Measurements from ENCODE around the gene NDUFS4.
"Not testable (repeated sequence)": the region's sequence is repeated elsewhere in the genome, so short reads cannot be mapped to it uniquely, and the experiment has no call there.

Gene NDUFS4

DNA sequence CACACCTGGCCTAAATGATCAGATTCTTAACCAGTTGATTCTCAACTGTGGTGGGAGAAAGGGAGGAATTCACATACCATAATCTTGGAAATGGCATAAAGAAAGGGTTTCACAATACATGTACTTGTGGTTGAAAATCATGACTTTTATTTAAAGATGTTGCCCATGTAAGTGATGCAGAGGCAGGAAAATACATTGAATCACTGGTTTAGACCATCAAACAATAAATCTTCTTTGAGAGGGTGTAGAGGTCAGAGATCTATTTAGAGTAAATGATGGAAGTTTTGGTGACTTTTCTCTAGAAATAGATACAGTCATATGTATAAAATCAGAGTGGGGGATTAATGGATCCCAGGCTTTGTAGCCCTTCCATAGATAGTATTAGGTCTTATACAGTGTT, 15.4 kb downstream of the NDUFS4 start:
- DNase-seq, result peak; percentile 30

DNA sequence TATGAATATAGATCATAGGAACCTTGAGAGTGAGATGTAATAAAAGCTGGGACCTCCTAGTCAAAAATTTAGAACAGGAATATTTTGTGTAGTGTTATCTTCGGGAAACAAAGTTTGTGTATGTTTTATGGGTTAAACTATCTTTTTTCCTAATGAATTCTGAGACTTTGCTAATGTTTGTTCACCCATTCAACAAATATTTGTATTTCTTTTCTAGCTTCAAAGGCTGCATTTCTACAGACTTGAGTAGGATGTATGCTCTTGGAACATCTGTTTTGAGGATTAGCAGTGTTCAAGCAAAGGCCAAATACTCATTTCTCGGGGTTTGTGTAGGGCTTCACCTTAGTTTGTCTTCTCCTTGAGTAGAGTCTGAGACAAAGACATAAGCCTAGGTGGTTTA, 16.2 kb downstream of the NDUFS4 start:
- DNase-seq, result no peak

DNA sequence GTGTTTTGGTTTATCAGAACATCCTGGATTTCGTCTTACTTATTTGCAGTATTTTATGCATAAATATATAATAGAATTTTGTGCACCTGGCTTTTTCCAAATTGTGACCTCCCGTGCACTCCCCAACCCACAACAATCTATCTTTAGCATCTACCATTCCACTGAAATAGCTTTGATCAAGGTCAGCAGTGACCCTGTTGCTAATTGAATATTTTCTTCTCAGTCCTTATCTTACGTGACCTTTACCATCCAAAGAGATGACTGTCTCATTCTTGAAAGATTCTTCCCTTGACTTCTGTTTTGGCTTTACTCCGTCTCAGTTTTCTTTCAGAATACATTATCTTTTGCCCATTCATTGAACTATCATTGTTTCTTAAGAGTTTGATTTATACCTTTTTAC, 18.4 kb downstream of the NDUFS4 start:
- no peak for DNase-seq

DNA sequence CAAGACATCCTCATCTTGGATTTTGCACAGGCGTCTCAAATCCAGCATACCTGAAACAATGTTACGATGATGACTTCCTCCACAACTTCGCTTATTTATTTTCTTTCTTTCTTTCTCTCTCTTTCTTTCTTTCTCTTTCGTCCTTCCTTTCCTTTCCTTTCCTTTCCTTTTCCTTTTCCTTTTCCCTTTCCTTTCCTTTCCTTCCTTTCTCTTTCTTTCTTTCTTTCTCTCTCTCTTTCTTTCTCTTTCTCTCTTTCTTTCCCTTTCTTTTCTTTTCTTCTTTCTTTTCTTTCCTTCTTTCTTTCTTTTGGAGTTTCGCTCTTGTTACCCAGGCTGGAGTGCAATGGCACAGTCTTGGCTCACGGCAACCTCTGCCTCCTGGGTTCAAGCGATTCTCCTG, 20.1 kb downstream of the NDUFS4 start:
- DNase-seq, result no peak

DNA sequence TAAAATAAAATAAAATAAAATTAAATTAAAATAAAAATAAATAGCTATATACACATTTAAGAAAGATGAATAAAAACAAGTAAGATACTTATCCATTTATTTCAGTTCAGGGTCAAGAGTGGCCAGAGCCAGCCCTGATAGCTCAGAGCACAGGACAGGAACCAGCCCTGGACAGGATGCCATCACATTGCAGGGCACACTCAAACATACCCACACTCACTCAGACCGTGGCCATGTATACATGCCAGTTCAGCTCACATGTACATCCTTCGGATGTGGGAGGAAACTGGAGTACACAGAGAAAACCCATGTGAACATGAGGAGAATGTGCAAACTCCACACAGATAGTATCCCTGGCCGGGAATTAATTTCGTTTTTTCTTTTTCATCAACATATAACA, 21.8 kb downstream of the NDUFS4 start:
- no peak for DNase-seq

DNA sequence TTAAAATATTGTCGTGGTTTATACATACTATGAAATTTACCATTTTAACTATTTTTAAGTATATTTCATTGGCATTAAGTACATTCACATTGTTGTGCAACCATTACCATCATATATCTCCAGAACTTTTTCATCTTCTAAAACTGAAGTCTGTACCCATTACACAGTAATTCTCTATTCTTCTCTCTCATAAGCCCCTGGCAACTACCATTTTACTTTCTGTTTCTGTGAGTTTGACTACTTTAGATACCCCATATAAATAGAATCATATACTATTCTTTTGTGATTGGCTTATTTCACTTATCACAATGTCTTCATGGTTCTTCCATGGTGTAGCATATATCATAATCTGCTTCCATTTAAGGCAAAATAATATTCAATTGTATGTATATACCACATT, 30.3 kb downstream of the NDUFS4 start:
- DNase-seq, result no peak

DNA sequence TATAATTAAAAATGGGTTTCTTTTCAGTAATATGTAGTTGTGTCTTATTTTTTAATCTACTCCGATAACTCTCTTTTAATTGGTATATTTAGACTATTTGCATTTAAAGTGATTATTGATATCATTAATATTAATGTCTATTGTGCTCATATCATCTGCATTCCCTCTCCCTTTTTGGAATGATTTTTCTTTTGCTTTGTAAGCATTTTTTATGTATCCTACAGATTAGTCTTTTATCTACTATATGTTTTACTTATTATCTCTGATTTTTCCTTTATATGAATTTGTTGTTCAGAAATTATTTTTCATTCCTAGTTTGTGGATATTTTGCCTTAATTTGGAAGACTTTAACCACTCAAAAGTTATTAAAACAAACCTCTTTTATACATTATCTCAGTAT, 34.0 kb downstream of the NDUFS4 start:
- no peak for DNase-seq

DNA sequence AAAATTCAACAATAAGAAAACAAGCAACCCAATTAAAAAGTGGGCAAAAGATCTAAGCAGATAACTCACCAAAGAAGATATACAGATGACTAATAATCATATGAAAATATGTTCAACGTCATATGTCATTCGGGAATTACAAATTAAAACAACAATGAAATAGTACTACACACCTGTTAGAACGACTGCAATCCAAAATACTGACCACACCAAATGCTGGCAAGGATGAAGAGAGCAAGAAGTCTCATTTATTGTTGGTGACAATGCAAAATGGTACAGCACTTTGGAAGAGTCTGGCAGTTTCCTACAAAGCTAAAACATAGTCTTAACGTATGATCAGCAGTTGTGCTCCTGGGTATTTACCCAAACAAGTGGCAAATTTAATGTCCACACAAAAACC, 37.5 kb downstream of the NDUFS4 start:
- DNase-seq, result no peak

DNA sequence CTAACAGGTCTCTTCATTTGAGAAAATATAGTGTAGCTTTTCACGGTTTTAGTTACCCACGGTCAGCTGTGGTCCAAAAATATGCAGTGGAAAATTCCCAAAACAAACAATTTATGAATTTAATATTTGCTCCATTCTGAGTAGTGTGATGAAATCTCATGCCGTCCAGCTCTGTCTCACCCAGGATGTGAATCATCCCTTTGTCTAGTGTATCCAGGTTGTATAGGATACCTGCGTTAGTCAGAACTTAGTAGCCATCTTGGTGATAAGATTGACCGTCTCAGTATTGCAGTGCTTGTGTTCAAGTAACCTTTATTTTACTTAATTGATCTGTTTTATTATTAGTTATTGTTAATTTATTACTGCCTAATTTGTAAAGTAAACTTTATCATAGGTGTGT, 41.1 kb downstream of the NDUFS4 start:
- peak; percentile 57 for DNase-seq

DNA sequence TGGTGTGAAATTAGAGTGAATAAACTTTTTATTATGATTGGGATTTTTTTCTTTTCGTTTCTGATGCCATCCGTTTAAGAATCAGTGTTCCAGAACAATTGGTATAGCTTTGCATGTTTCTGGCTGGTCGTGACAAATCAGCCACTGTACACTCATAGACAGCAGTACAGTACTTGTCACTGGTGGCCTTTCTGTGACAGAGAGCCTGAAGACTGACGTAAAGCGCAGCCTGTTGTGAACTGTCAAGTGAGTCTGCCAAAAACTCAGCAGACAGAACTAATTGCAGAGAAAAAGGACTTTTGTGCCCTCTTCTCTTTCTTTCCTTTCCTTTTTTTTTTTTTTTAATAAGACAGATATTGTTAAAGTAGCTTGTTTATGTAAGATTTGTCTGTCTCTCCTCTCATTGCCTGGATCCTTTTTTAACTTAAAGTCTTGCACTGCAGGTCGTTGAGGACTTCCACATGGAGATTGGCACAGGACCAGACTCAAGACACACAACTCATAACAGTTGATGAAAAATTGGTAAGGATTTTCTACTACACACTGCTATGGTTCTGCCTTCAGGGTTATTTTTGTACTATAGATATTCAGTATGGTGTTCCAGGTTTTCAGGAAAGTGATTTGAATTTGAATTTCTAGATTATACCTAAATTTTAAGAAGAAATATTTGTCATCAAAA, 42.7 kb downstream of the NDUFS4 start:
- no peak for DNase-seq

DNA sequence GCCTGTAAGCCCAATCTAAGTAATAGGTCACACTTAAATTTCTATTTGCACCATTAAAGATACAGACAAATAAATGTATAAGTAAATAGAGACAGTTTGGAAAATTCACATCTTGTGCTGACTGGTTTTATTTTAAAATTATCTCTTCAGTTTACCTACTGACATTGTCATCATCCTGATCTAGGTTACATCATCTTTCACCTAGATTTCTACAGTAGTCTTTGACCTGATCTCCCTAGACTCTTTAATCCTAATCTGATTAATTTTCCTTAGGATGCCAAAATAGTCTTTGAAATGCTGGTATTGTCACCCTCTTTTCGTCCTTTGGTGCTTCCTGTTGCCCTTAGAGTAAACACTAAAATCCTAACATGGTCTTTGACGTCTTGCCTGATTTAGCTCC, 43.9 kb downstream of the NDUFS4 start:
- no peak for DNase-seq

DNA sequence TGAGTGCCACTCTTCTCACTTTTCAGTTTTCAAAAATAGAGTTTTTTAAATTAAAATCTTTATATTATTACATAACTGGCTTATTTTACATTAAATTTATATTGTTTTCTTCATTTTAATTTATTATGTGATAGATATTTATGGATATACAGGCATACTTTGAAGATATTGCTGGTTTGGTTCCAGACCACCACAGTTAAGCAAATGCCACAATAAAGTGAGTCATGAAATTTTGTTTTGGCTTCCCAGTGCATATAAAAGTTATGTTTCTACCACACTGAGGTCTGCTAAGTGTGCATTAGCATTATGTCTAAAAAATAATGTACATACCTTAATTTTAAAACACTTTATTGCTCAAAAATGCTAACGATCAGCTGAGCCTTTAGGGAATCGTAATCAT, 47.4 kb downstream of the NDUFS4 start:
- DNase-seq, result peak; percentile 15

DNA sequence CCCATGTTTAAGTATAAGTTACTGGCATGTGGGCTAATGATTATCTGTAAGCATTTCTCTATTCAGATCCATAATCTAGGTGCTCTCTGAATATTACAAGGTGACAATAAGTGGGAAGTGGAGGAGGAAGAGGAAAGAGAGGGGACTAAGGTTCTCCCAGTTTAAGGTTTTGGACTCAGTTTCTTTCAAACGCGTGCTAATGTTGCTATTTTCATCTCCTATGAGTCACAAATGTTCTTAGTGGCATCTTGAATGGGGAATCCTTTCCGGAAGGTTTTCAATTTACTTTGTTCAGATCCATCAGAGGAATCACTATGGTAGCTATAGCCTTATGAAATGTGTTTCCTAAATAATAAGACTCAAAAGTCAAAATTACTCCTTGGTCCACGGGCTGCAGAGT, 48.5 kb downstream of the NDUFS4 start:
- DNase-seq, result not testable (repeated sequence)

DNA sequence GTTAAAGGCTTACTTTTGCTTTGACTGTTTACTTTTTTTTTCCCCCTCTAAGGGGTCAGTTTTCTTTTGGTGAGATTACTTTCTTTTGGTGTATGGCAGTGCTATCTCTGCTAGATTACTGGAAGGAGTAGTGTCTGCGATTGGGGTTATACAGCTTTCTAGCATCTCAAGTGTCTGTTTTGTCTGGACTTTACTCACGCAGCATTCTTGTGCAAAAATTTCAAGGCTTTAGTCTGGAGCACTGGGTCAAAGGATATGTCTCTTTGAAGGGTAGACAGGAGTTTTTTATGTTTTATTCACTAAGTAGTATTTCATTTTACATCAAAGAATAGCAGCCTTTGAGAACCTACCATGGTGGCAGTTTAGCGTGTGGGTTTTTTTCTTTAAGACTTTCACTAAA, 52.6 kb downstream of the NDUFS4 start:
- no peak for DNase-seq

DNA sequence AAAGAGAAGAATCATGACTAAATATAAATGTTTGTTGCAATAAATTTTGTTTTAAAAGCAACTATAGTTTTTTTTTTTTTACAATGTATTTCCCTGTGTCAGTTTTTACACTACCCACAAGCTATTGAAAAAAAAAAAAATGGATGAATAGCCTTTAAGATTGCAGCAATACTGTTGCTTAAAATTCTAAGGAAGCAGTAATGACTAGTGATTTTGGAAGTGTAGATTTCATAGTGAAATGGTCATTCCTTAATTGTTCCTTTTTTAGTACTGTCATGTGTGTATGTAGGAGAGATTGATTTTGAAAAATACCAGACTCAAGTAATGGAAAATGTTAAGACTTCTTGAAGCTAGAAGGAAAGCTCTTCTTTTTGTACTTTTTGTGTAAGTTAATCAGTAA, 53.1 kb downstream of the NDUFS4 start:
- DNase-seq, result no peak

DNA sequence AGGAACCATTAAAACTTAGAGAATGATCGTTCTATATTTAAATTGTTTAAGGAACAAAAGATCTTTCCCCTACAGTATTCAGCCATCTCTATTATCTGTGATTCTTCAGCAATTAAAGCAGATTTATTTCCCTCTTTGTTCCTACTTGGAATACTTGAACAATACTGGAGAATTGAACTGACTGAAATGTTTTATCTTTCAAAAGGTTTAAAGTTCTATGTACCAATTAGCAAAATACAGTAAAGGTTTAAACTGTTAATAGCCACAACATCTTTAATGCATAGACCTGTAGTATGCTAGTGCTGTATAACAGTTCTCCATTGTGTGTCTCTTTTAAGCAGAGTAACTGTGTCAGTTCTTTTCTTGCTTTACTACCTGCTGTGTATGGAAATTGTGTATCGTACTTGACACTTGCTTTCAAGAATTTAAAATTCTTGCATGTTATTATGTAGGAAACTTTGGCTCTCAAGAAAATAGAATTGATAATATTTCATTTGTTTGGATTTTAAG, 54.0 kb downstream of the NDUFS4 start:
- DNase-seq, result no peak

DNA sequence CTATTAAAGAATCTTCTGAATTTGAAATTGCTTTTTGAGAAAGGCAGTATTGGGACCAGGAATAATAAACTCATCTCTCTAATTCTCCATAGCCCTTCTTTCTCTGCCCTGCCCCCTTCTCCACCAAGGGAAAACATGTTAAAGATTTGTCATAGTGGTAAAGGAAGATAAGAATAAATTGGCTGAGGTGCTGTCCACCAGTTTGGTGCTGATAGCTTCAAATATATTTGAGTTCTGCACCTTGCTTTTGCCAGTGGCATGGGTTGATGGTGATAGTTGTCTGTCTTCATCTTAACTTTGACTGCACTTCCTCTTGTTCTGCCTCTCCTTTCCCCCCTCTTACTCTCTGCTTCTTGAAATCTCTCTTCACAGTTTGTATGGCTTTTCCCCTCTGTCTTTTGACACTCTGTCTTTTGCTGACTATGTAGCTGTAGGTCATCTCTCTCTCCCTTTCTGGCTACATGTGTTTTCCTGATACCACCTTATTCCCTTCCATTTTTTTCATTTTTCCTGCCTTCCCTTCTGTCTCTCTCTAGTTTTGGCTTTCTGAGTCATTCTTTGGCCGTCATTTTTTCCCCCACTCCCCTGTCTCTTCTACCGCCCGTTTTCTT, 56.6 kb downstream of the NDUFS4 start:
- no peak for DNase-seq

DNA sequence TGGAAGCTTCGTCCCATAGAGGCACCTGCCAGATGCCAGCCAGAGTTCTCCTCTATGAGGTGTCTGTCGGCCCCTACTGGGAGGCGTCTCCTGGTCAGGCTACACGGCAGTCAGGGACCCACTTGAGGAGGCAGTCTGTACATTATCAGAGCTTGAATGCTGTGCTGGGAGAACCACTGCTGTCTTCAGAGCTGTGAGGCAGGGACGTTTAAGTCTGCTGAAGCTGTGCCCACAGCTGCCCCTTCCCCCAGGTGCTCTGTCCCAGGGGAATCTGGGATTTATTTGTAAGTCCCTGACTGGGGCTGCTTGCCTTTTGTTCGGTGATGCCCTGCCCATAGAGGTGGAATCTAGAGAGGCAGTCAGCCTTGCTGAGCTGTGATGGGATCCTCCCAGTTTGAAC, 70.8 kb downstream of the NDUFS4 start:
- DNase-seq, result no peak

DNA sequence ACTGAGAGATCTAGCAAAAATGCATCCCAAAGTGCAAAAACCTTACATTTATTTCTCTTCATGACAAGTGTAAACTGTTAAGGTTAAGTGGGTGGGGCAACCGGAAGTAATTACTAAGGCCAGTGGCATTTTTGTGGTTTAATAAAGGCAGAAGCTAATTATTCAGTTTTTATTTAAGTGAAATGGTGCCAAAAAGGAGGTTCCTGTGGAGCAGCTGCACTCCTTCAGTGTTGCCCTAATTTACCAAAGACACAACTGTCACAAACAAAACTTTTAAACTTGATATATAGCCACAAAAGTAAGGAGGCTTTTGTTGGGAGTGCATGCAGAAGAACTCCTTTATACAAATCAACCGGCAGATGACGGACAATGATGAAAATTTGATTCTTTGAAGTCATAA, 81.6 kb downstream of the NDUFS4 start:
- DNase-seq, result peak; percentile 37

DNA sequence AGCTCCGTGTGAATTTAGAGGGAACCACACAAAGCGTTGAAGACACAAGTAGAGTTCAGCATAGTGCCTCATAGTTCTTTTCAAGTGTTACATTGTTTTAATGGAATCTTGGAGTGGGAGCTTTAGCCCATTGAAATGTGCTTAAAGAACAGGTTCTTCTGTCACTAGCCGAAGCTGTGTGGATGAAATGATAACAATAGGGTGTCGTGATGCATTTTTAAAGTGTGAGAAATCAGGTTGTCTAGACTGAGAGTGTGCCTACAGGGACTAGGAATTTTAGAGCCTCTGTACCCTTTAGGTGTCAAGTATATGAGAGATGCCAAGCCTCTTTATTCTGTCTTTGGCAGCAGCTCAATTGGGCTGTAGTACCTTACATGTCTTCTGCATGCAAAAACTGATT, 83.0 kb downstream of the NDUFS4 start:
- DNase-seq, result no peak

DNA sequence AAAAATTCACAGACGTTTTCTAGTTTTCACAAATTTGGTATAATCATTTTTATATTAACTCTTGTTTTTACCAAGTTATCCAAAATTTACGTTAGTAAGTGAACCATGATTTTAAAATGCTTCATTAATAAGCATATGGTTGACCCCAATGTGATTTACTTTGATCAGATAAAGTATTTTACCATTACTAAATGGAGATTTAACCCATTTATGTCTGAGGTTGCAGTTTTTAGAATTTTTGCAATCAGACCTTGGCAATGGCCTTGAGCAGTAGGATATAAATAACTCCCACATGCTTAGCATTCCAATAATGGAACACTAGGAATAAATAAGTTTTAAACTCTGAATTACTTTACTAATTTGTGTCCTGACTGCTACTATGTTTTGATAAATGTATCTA, 84.6 kb downstream of the NDUFS4 start:
- no peak for DNase-seq

DNA sequence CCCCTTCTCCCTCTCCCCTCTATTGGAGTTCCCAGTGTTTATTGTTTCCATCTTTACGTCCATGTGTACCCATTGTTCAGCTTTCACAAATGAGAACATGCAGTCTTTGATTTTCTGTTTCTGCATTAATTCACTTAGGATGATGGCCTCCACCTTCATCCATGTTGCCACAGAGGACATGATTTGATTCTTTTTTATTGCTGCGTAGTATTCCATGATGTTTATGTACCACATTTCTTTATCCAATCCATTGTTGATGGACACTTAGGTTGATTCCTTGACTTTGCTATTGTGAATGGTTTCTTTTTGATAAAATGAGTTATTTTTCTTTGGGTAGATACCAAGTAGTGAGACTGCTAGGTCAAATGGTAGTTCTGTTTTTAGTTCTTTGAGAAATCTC, 88.9 kb downstream of the NDUFS4 start:
- DNase-seq, result no peak

DNA sequence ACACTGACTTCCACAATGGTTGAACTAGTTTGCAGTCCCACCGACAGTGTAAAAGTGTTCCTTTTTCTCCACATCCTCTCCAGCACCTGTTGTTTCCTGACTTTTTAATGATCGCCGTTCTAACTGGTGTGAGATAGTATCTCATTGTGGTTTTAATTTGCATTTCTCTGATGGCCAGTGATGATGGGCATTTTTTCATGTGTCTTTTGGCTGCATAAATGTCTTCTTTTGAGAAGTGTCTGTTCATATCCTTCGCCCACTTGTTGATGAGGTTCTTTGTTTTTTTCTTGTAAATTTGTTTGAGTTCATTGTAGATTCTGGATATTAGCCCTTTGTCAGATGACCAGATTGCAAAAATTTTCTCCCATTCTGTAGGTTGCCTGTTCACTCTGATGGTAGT, 100.1 kb downstream of the NDUFS4 start:
- not testable (repeated sequence) for DNase-seq

DNA sequence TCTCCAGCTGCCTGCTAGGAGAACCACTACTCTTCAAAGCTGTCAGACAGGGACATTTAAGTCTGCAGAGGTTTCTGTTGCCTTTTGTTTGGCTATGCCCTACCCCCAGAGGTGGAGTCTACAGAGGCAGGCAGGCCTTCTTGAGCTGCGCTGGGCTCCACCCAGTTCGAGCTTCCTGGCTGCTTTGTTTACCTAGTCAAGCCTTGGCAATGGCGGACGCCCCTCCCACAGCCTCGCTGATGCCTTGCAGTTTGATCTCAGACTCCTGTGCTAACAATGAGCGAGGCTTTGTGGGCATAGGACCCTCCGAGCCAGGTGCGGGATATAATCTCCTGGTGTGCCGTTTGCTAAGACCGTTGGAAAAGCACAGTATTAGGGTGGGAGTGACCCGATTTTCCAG, 104.9 kb downstream of the NDUFS4 start:
- not testable (repeated sequence) for DNase-seq

DNA sequence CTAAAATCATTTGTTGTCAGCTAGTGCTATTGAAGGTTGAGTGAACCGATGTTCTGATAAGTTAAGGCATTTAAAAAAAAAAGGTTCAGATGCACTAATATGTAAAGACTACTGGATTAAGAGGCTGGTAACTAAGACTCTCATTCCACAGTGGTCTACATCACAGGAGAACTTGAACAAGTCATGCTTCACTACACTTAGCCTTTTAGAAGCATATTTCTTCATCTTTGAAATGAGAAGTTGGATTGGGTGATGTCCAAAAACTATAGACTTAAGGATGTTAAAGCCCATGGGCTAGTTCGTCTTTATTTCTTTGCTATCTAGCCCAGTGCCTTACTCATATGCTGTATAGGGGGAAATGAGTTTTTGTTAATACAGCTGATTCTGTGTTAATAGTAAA, 107.2 kb downstream of the NDUFS4 start:
- no peak for DNase-seq
